Adrenal gland (tissue), 5 donors: ENCODE data around the gene CCDC144A.

Experiments used
- POLR2A ChIP-seq, 2 donors: fragments of 450-650 bp; IDR thresholded peaks; one replicate each; pipeline ENCODE4 v1.6.1; 2017; ENCODE audit warnings: antibody characterized with exemption in 2 of 2, mild to moderate bottlenecking in 2 of 2, moderate library complexity in 1 of 2
- TF ChIP-seq, protein P1 (sequence below), 6 experiments: fragments of 450-650 bp in 4 of 6; fragments of 200-600 bp in 2 of 6; sonication (generic) in 1 of 6; IDR thresholded peaks; 1 replicate in 5 of 6; 2 replicates in 1 of 6; pipeline versions ENCODE4 v1.5.1 to v1.8.0; 2016 to 2021; ENCODE audit warnings: antibody characterized with exemption in 6 of 6, mild to moderate bottlenecking in 2 of 6, moderate library complexity in 1 of 6
- donor health status: DM: no; HTN: no; CAD: no.

DNA sequence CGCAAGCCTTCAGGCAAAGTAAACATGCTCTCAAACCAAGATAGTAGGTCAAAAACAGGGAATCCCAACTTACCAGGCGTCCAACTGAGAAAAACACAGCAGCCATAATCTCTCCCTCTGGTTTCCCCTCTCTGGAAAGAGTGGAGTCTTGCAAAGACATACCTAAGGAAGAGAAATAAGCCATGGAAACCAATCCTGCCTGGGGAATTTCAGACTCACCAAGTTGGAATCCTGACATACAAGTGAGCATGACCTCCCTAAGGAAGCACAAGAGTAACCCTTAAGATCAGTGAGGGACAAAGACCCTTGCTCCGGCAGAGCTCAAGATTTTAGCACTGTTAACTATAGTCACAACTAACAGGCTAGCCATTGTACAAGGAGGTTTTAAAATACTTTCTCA, 40.5 kb upstream of the CCDC144A start:
- TF ChIP-seq POLR2A (IDR thresholded peaks at IDR 0.05) = no peak
- TF ChIP-seq, protein P1, sequence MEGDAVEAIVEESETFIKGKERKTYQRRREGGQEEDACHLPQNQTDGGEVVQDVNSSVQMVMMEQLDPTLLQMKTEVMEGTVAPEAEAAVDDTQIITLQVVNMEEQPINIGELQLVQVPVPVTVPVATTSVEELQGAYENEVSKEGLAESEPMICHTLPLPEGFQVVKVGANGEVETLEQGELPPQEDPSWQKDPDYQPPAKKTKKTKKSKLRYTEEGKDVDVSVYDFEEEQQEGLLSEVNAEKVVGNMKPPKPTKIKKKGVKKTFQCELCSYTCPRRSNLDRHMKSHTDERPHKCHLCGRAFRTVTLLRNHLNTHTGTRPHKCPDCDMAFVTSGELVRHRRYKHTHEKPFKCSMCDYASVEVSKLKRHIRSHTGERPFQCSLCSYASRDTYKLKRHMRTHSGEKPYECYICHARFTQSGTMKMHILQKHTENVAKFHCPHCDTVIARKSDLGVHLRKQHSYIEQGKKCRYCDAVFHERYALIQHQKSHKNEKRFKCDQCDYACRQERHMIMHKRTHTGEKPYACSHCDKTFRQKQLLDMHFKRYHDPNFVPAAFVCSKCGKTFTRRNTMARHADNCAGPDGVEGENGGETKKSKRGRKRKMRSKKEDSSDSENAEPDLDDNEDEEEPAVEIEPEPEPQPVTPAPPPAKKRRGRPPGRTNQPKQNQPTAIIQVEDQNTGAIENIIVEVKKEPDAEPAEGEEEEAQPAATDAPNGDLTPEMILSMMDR (IDR thresholded peaks at IDR 0.05) = no peak
